Tibial artery (tissue), 4 donors: ENCODE results near the gene IRF2BP2.
"Not testable (repeated sequence)": the region's sequence is repeated elsewhere in the genome, so short reads cannot be mapped to it uniquely, and the experiment has no call there.

Source experiments
- DNase-seq, 2 donors: peaks; one replicate each; pipeline ENCODE4 v3.0.0-alpha.2; 2019
- H3K27ac ChIP-seq, 2 donors: fragments of 200-600 bp; sonication (generic) in 1 of 2; 1 replicate in 1 of 2; 2 replicates in 1 of 2; pipeline ENCODE4 v1.5.1; 2018 to 2019; ENCODE audit warnings: mild to moderate bottlenecking in 1 of 2
- H3K27me3 ChIP-seq, 2 donors: fragments of 200-600 bp; sonication (generic) in 1 of 2; one replicate each; pipeline versions ENCODE4 v1.5.1 to v1.6.0; 2016 to 2019
- H3K36me3 ChIP-seq, 3 donors: fragments of 200-600 bp; sonication (generic) in 2 of 3; one replicate each; pipeline ENCODE4 v1.5.1; 2016 to 2019; ENCODE audit warnings: mild to moderate bottlenecking in 2 of 3
- H3K4me1 ChIP-seq, 4 donors: fragments of 200-600 bp; sonication (generic) in 2 of 4; 1 replicate in 3 of 4; 2 replicates in 1 of 4; pipeline ENCODE4 v1.5.1; 2016 to 2019
- H3K4me3 ChIP-seq, 2 donors: fragments of 200-600 bp; sonication (generic) in 1 of 2; 1 replicate in 1 of 2; 2 replicates in 1 of 2; pipeline ENCODE4 v1.5.1; 2018 to 2019; ENCODE audit warnings: mild to moderate bottlenecking in 2 of 2
- H3K9me3 ChIP-seq, 3 donors: fragments of 200-600 bp; sonication (generic) in 1 of 3; one replicate each; pipeline ENCODE4 v1.5.1; 2016 to 2019
- CTCF ChIP-seq, 2 experiments: fragments of 200-600 bp in 1 of 2; fragments of 450-650 bp in 1 of 2; IDR thresholded peaks; one replicate each; pipeline ENCODE4 v1.5.1; 2017 to 2019; ENCODE audit warnings: antibody characterized with exemption in 2 of 2, mild to moderate bottlenecking in 1 of 2, moderate library complexity in 1 of 2
- intact Hi-C: fragments of 100-400 bp; cut with DNase I; formaldehyde crosslinking; loops from one replicate; pipeline ENCODE4 v1.15.0; 2023; ENCODE audit warnings: low total_unique reads

Gene IRF2BP2

GRCh38 chr1:234600418-234601281 is 9.3 kb downstream of the IRF2BP2 start:
- intact Hi-C loops = no loop called here
- Histone ChIP-seq H3K36me3 (peaks cover 0 to 4% (median under 1%) of the 10 kb centered on the region in 3 donors), H3K27me3 (no peaks in the 10 kb centered on the region), H3K4me1 (peaks cover 0 to 60% (median 39%) of the 10 kb centered on the region in 4 donors), H3K27ac (peak overlapping the region; percentile 84 to 98), H3K4me3 (peak overlapping the region; percentile 53), H3K9me3 (no peaks in the 10 kb centered on the region)
- DNase-seq = no peak
- no peak for TF ChIP-seq CTCF (IDR thresholded peaks at IDR 0.05)

GRCh38 chr1:234599617-234600417 is 10.2 kb downstream of the IRF2BP2 start:
- H3K27me3 ChIP-seq = no peaks in the 10 kb centered on the region
- H3K4me1 ChIP-seq = peaks cover 0 to 60% (median 39%) of the 10 kb centered on the region in 4 donors
- H3K36me3 ChIP-seq = no peaks in the 10 kb centered on the region
- no peaks in the 10 kb centered on the region for H3K9me3 ChIP-seq
- peak; percentile 83 to 97 for DNase-seq
- intact Hi-C loops = loop anchor here (2.0 kb wide), 1 partner anchor 67 kb away; no protein-coding TSS in a partner anchor
- peak overlapping the region; percentile 53 for H3K4me3 ChIP-seq
- peak overlapping the region; percentile 84 to 98 for H3K27ac ChIP-seq
- no peak for TF ChIP-seq CTCF (IDR thresholded peaks at IDR 0.05)

GRCh38 chr1:234598974-234599616 is 10.9 kb downstream of the IRF2BP2 start:
- peak; percentile 83 to 86 for DNase-seq
- H3K4me3 ChIP-seq = peak overlapping the region; percentile 53
- no peaks in the 10 kb centered on the region for H3K9me3 ChIP-seq
- no peak for TF ChIP-seq CTCF (IDR thresholded peaks at IDR 0.05)
- intact Hi-C loops = loop anchor here (2.0 kb wide), 1 partner anchor 66 kb away; no protein-coding TSS in a partner anchor
- H3K27ac ChIP-seq = peak overlapping the region; percentile 84 to 98
- H3K27me3 ChIP-seq = no peaks in the 10 kb centered on the region
- H3K4me1 ChIP-seq = peaks cover 0 to 56% (median 39%) of the 10 kb centered on the region in 4 donors
- H3K36me3 ChIP-seq = no peaks in the 10 kb centered on the region

- H3K27ac ChIP-seq = peak overlapping the region; percentile 84 to 98
- no peaks in the 10 kb centered on the region for H3K27me3 ChIP-seq
- intact Hi-C loops = loop anchor here (2.0 kb wide), 1 partner anchor 65 kb away; no protein-coding TSS in a partner anchor
- H3K4me1 ChIP-seq = peaks cover 0 to 44% (median 33%) of the 10 kb centered on the region in 4 donors
- H3K4me3 ChIP-seq = no peak overlapping the region
- DNase-seq = no peak
- no peaks in the 10 kb centered on the region for H3K36me3 ChIP-seq
- H3K9me3 ChIP-seq = no peaks in the 10 kb centered on the region
- peak; percentile 14 to 25 for TF ChIP-seq CTCF (IDR thresholded peaks at IDR 0.05)
Observed at GRCh38 chr1:234597894-234598293, 12.1 kb downstream of the IRF2BP2 start.

GRCh38 chr1:234595899-234596298 is 14.1 kb downstream of the IRF2BP2 start:
- no peaks in the 10 kb centered on the region for H3K27me3 ChIP-seq
- no peak overlapping the region for H3K27ac ChIP-seq
- DNase-seq = no peak
- no peaks in the 10 kb centered on the region for H3K36me3 ChIP-seq
- peaks cover 0 to 25% (median 14%) of the 10 kb centered on the region in 4 donors for H3K4me1 ChIP-seq
- H3K9me3 ChIP-seq = no peaks in the 10 kb centered on the region
- H3K4me3 ChIP-seq = no peak overlapping the region
- intact Hi-C loops = no loop called here
- no peak for TF ChIP-seq CTCF (IDR thresholded peaks at IDR 0.05)

- H3K4me3 ChIP-seq, H3K9me3 ChIP-seq, H3K36me3 ChIP-seq, intact Hi-C loops, H3K27ac ChIP-seq, DNase-seq, H3K27me3 ChIP-seq: not testable (repeated sequence)
- peaks cover 0 to 32% (median 12%) of the 10 kb centered on the region in 4 donors for H3K4me1 ChIP-seq
Observed at GRCh38 chr1:234594575-234594974, 15.4 kb downstream of the IRF2BP2 start.
